ENCODE results near the gene CHST12. TPM values are rescaled to one million over a fixed set of nuclear protein-coding genes. Genes with fewer than 3 reads are reported as not detected.
A peak's percentile ranks its signal among the peaks of the same experiment; 100 is the strongest.
"Not testable (repeated sequence)": the region's sequence is repeated elsewhere in the genome, so short reads cannot be mapped to it uniquely, and the experiment has no call there.

The CHST12 gene
- total and polyA plus RNA-seq, 3 experiments from 2014 or later, result 7.7 to 63.0 (median 8.3) TPM

DNA sequence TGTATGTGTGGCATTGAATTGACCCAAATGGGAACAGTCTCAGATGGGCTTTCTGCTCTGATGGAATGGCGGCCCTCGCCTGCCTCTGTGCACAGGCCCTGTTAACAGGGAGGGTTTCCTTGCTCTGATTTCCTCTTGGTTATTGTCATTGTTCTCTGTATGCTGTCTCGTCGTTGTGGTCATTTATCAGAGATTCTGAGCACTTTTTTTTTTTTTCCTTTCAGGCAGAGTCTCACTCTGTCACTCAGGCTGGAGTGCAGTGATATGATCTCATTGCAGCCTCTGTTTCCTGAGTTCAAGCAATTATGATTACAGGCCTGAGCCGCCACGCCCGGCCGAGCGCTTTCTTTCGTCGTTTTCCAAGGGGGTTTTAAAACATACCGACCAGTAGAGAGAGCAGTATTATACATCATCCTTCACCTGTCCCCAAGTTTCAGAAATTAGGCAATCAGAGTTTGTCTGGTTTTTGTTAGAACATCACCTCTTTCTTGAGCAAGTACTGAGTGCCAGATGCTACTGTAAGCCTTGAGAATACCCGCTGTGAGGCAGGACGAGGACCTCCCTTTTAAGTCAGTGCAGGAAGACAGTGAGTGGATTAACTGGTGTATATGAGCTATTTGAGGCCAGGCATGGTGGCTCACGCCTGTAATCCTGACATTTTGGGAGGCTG is 6.5 kb downstream of the CHST12 start:
- Histone ChIP-seq H3K27ac (ENCODE audit: low read depth, low read length) (no peak overlapping the region), H3K4me3 (ENCODE audit: low read length) (no peak overlapping the region), H3K27me3 (ENCODE audit: insufficient read depth, low read length, poor library complexity, severe bottlenecking) (no peaks in the 10 kb centered on the region), H3K4me1 (ENCODE audit: insufficient read depth, low read length) (peaks cover 55% of the 10 kb centered on the region), H3K9me3 (ENCODE audit: low read length) (no peaks in the 10 kb centered on the region), H3K36me3 (ENCODE audit: insufficient read depth, low read length) (no peaks in the 10 kb centered on the region)
- peak overlapping the region; percentile 82 to 98 (median 92) for H3K27ac Mint-ChIP-seq
- H3K27me3 Mint-ChIP-seq, result peaks cover 0 to 1% of the 10 kb centered on the region in 2 donors
- H3K36me3 Mint-ChIP-seq, result peaks cover 0 to 15% (median 7%) of the 10 kb centered on the region in 3 donors
- ChIA-PET CTCF (no interaction called here), POLR2A (no interaction called here)
- peaks cover 74 to 89% (median 87%) of the 10 kb centered on the region in 3 donors for H3K4me1 Mint-ChIP-seq
- no peak for DNase-seq
- peaks cover 0 to 3% (median 0%) of the 10 kb centered on the region in 5 donors for H3K9me3 Mint-ChIP-seq
- H3K4me3 Mint-ChIP-seq, result peak overlapping the region; percentile 55 to 77 (median 62)

DNA sequence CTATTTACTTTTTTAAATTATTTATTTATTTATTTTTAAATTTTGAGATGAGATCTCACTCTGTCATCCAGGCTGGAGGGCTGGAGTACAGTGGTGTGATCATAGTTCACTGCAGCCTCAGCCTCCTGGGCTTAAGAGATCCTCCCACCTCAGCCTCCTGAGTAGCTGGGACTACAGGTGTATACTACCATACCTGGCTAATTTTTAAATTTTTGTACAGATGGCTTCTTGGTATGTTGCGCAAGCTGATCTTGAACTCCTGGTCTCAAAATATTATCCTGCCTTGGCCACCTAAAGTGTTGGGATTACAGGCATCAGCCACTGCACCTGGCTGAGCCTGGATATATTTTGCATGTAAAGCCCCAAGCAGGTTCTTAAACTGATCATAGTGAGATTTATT is 7.6 kb downstream of the CHST12 start:
- Mint-ChIP-seq H3K36me3 (peaks cover 0 to 13% (median 7%) of the 10 kb centered on the region in 3 donors), H3K27ac (peak overlapping the region in 5 of 8 donors; percentile 11 to 98 (median 75)), H3K4me3 (peak overlapping the region in 1 of 7 donors; percentile 73), H3K4me1 (peaks cover 66 to 84% (median 79%) of the 10 kb centered on the region in 3 donors), H3K9me3 (peaks cover 0 to 3% (median 0%) of the 10 kb centered on the region in 5 donors), H3K27me3 (peaks cover 0 to 1% of the 10 kb centered on the region in 2 donors)
- no peak overlapping the region for H3K27ac ChIP-seq (ENCODE audit: low read depth, low read length)
- POLR2A ChIA-PET, result no interaction called here
- H3K27me3 ChIP-seq (ENCODE audit: insufficient read depth, low read length, poor library complexity, severe bottlenecking), result no peaks in the 10 kb centered on the region
- H3K9me3 ChIP-seq (ENCODE audit: low read length), result no peaks in the 10 kb centered on the region
- no peak for DNase-seq
- peaks cover 44% of the 10 kb centered on the region for H3K4me1 ChIP-seq (ENCODE audit: insufficient read depth, low read length)
- H3K4me3 ChIP-seq (ENCODE audit: low read length), result no peak overlapping the region
- H3K36me3 ChIP-seq (ENCODE audit: insufficient read depth, low read length), result no peaks in the 10 kb centered on the region
- CTCF ChIA-PET, result interaction anchor here (0.8 to 1.3 kb wide), 2 partner anchors 11 to 40 kb away, joined by 3 read pairs; no protein-coding TSS in a partner anchor

DNA sequence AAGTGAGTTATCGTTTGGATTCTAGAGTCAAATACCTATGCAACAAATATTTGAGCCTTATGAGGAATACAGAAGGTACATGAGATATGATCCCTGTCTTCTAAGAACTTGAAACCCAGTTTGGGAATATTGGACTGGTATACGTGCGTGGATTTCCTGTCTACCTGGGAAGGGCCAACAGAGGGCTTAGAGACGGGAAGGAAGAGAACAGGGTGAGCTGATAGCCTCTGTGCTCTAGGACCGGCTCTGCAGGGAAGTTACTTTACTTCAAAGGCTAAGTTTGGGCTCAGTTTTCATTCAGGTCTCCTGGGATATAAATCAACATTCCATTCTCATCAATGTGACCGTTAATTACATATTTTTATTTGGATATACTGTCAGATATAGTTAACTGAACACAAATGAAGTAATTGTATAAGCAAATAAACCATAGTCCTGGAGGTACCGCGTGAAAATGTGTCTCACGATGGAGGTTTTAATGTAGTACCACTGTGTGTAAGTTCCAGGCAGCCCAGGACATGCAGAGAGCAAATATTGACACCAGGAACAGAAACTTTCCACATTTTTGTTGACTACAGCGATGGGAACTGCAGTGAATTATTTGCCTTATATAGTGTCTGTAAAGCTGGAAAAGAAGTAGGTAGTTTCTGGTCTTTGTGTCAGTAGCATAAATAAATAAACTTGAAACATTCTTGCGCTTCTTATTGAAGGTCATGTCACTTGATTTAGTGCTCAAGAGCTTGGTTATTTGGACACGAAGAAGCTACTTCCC is 8.6 kb downstream of the CHST12 start:
- ChIA-PET CTCF (interaction anchor here (0.8 to 1.3 kb wide), 3 partner anchors 8 to 40 kb away, joined by 3 read pairs; no protein-coding TSS in a partner anchor), POLR2A (interaction anchor here (1.1 kb wide), 1 partner anchor 9 kb away, joined by 4 read pairs; the partner anchor contains the start of gene CHST12)
- no peak overlapping the region for H3K27ac ChIP-seq (ENCODE audit: low read depth, low read length)
- H3K4me3 ChIP-seq (ENCODE audit: low read length), result no peak overlapping the region
- H3K4me1 ChIP-seq (ENCODE audit: insufficient read depth, low read length), result peaks cover 46% of the 10 kb centered on the region
- no peak for DNase-seq
- H3K36me3 ChIP-seq (ENCODE audit: insufficient read depth, low read length), result no peaks in the 10 kb centered on the region
- Mint-ChIP-seq H3K27ac (peak overlapping the region; percentile 65 to 98 (median 82)), H3K4me1 (peaks cover 68 to 85% (median 79%) of the 10 kb centered on the region in 3 donors), H3K4me3 (peak overlapping the region in 4 of 7 donors; percentile 8 to 54 (median 32)), H3K9me3 (no peaks in the 10 kb centered on the region), H3K27me3 (peaks cover 0 to 1% of the 10 kb centered on the region in 2 donors), H3K36me3 (peaks cover 0 to 17% (median 12%) of the 10 kb centered on the region in 3 donors)
- no peaks in the 10 kb centered on the region for H3K27me3 ChIP-seq (ENCODE audit: insufficient read depth, low read length, poor library complexity, severe bottlenecking)
- H3K9me3 ChIP-seq (ENCODE audit: low read length), result no peaks in the 10 kb centered on the region

DNA sequence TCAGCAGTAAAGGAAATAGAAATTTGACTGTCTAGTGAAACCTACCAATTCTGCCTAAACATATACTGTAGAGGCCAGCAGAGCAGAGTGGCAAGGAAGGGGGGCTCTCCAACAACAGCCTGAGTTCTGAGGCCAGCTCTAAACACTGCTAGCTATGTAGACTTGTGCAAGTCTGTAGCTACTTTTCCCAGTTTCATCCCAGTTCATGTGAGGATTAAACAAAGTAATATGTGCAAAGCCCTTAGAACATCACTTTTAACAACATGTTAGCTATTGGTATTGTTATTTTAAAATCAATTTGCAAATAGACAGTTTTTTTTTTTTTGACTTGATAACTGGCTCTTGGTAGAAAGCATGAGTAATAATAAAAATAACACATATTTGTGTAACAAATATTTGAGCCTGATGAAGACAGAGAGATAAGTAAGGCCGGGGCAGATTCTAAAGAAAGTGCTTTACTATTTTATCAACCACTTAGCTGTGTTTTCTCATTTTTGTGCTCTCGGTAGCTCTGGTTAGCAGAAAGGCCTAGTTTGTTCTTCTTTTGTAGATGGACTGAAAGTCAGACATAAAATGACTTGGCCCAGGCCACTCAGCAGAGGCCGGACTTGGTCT is 9.3 kb downstream of the CHST12 start:
- Histone ChIP-seq H3K4me3 (ENCODE audit: low read length) (no peak overlapping the region), H3K4me1 (ENCODE audit: insufficient read depth, low read length) (peaks cover 51% of the 10 kb centered on the region), H3K9me3 (ENCODE audit: low read length) (no peaks in the 10 kb centered on the region), H3K27me3 (ENCODE audit: insufficient read depth, low read length, poor library complexity, severe bottlenecking) (no peaks in the 10 kb centered on the region), H3K27ac (ENCODE audit: low read depth, low read length) (no peak overlapping the region), H3K36me3 (ENCODE audit: insufficient read depth, low read length) (no peaks in the 10 kb centered on the region)
- CTCF ChIA-PET, result interaction anchor here (0.8 to 1.3 kb wide), 2 partner anchors 9 to 39 kb away, joined by 3 read pairs; no protein-coding TSS in a partner anchor
- Mint-ChIP-seq H3K27ac (peak overlapping the region; percentile 44 to 98 (median 82)), H3K4me3 (peak overlapping the region in 6 of 7 donors; percentile 11 to 85 (median 50)), H3K9me3 (no peaks in the 10 kb centered on the region), H3K36me3 (peaks cover 0 to 17% (median 12%) of the 10 kb centered on the region in 3 donors), H3K27me3 (peaks cover 0 to 1% of the 10 kb centered on the region in 2 donors), H3K4me1 (peaks cover 71 to 88% (median 82%) of the 10 kb centered on the region in 3 donors)
- DNase-seq, result no peak
- POLR2A ChIA-PET, result interaction anchor here (1.1 kb wide), 1 partner anchor 10 kb away, joined by 4 read pairs; the partner anchor contains the start of gene CHST12

DNA sequence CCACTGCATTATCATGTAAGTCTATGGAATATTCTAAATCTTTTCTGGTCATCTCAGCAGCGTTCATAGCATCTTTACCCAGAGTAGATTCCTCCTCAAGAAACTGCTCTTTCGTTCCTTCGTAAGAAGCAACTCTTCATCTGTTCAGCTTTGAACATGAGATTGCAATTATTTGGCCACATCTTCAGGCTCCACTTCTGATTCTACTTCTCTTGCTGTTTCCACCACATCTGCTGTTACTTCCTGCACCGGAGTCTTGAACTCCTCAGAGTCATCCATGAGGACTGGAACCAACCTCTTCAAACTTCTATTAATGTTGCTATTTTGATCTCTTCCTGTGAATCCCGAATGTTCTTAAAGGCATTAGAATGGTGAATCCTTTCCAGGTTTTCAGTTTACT is 12.7 kb downstream of the CHST12 start:
- no peak overlapping the region for H3K27ac ChIP-seq (ENCODE audit: low read depth, low read length)
- Mint-ChIP-seq H3K4me1 (peaks cover 59 to 77% (median 65%) of the 10 kb centered on the region in 3 donors), H3K27ac (peak overlapping the region in 6 of 8 donors; percentile 43 to 95 (median 77)), H3K27me3 (no peaks in the 10 kb centered on the region), H3K36me3 (peaks cover 0 to 18% (median 7%) of the 10 kb centered on the region in 3 donors), H3K4me3 (peak overlapping the region in 2 of 7 donors; percentile 25 to 70), H3K9me3 (no peaks in the 10 kb centered on the region)
- DNase-seq, result no peak
- ChIA-PET CTCF (interaction anchor here (2.9 kb wide), 1 partner anchor 15 kb away, joined by 14 read pairs; no protein-coding TSS in a partner anchor), POLR2A (no interaction called here)
- H3K4me3 ChIP-seq (ENCODE audit: low read length), result no peak overlapping the region
- no peaks in the 10 kb centered on the region for H3K9me3 ChIP-seq (ENCODE audit: low read length)
- H3K4me1 ChIP-seq (ENCODE audit: insufficient read depth, low read length), result peaks cover 34% of the 10 kb centered on the region
- no peaks in the 10 kb centered on the region for H3K27me3 ChIP-seq (ENCODE audit: insufficient read depth, low read length, poor library complexity, severe bottlenecking)
- no peaks in the 10 kb centered on the region for H3K36me3 ChIP-seq (ENCODE audit: insufficient read depth, low read length)

DNA sequence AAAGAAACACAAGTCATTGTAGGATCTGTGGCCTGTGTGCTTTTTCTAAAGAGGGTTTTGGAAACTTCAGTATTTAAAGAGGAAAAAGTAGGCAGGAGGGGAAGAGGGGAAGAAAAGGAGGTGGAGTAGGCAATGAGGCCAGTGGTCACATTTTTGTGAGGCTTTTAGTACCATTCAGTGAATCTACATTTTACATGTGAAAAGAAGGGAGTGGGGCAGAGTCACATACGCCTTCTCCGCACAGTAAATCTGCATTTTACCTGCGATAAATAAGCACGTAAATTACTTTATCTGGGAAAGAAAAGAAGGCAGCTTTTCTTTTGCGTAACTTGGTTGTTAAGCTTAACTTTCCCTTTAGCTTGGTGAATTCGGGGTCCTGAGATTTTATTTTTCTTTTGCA is 13.2 kb downstream of the CHST12 start:
- H3K27me3 Mint-ChIP-seq, result no peaks in the 10 kb centered on the region
- no peak for DNase-seq
- H3K36me3 Mint-ChIP-seq, result peaks cover 0 to 18% (median 7%) of the 10 kb centered on the region in 3 donors
- peaks cover 58 to 73% (median 61%) of the 10 kb centered on the region in 3 donors for H3K4me1 Mint-ChIP-seq
- Histone ChIP-seq H3K4me3 (ENCODE audit: low read length) (no peak overlapping the region), H3K27me3 (ENCODE audit: insufficient read depth, low read length, poor library complexity, severe bottlenecking) (no peaks in the 10 kb centered on the region), H3K36me3 (ENCODE audit: insufficient read depth, low read length) (no peaks in the 10 kb centered on the region), H3K4me1 (ENCODE audit: insufficient read depth, low read length) (peaks cover 33% of the 10 kb centered on the region), H3K27ac (ENCODE audit: low read depth, low read length) (no peak overlapping the region), H3K9me3 (ENCODE audit: low read length) (no peaks in the 10 kb centered on the region)
- POLR2A ChIA-PET, result no interaction called here
- CTCF ChIA-PET, result interaction anchor here (2.9 kb wide), 1 partner anchor 14 kb away, joined by 14 read pairs; no protein-coding TSS in a partner anchor
- H3K9me3 Mint-ChIP-seq, result no peaks in the 10 kb centered on the region
- H3K27ac Mint-ChIP-seq, result peak overlapping the region in 6 of 8 donors; percentile 20 to 95 (median 77)
- H3K4me3 Mint-ChIP-seq, result peak overlapping the region in 3 of 7 donors; percentile 25 to 34 (median 32)

DNA sequence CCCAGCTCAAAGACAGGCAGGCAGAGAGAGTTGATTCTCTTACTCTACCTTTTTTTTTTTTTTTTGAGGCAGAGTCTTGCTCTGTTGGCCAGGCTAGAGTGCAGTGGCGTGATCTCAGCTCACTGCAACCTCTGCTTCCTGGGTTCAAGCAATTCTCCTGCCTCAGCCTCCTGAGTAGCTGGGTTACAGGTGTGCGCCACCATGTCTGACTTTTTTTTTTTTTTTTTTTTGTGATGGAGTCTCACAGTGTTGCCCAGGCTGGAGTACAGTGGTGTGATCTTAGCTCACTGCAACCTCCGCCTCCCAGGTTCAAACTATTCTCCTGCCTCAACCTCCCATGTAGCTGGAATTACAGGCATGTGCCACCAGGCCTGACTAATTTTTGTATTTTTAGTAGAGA is 13.8 kb downstream of the CHST12 start:
- not testable (repeated sequence) for H3K27me3 Mint-ChIP-seq; H3K9me3 Mint-ChIP-seq; H3K4me3 ChIP-seq (ENCODE audit: low read length); H3K27ac ChIP-seq (ENCODE audit: low read depth, low read length); H3K9me3 ChIP-seq (ENCODE audit: low read length); H3K27me3 ChIP-seq (ENCODE audit: insufficient read depth, low read length, poor library complexity, severe bottlenecking); DNase-seq; H3K36me3 ChIP-seq (ENCODE audit: insufficient read depth, low read length)
- Mint-ChIP-seq H3K27ac (peak overlapping the region in 6 of 8 donors; percentile 47 to 97 (median 90)), H3K4me1 (peaks cover 55 to 71% (median 60%) of the 10 kb centered on the region in 3 donors), H3K4me3 (peak overlapping the region in 2 of 7 donors; percentile 84 to 90), H3K36me3 (peaks cover 0 to 21% (median 7%) of the 10 kb centered on the region in 3 donors)
- H3K4me1 ChIP-seq (ENCODE audit: insufficient read depth, low read length), result peaks cover 28% of the 10 kb centered on the region
- POLR2A ChIA-PET, result interaction anchor here (2.6 kb wide), 1 partner anchor 11 kb away, joined by 20 read pairs; no protein-coding TSS in a partner anchor
- CTCF ChIA-PET, result interaction anchor here (0.6 to 2.9 kb wide), 2 partner anchors 13 kb away, joined by 3 to 14 read pairs; no protein-coding TSS in a partner anchor

Measured in CD8-positive, alpha-beta memory T cell (primary cell).